Glomerular endothelial cell (primary cell): ENCODE data around the gene ZFP69B. TPM values are rescaled to one million over a fixed set of nuclear protein-coding genes. Genes with fewer than 3 reads are reported as not detected.

ENCODE experiments used
- total RNA-seq: library from RNA; depleted of rRNA; stranded (reverse); fragments of >200 nt; gene quantifications from 2 replicates; pipeline ENCODE4 v1.2.3, GENCODE V29; 2015

Gene ZFP69B
- total RNA-seq, 1 donor from 2014 or later, result 3.5 TPM

Other genes with a start within 250 kb of the ZFP69B start
- gene TMCO2, start 202.5 kb upstream of the ZFP69B start, total RNA-seq, result not detected in 2 replicates
- gene ZMPSTE24, start 192.2 kb upstream of the ZFP69B start, total RNA-seq, result 45.0 and 45.6 TPM in 2 replicates
- gene COL9A2, start 133.2 kb upstream of the ZFP69B start, total RNA-seq, result 0.12 and 1.1 TPM in 2 replicates
- gene SMAP2, start 76.7 kb upstream of the ZFP69B start, total RNA-seq, result 9.5 and 13.6 TPM in 2 replicates
- gene ZFP69, start 26.8 kb downstream of the ZFP69B start, total RNA-seq, result 2.1 and 3.7 TPM in 2 replicates
- 9.8 and 12.3 TPM in 2 replicates for gene EXO5, start 58.3 kb downstream of the ZFP69B start, total RNA-seq
- 1.7 and 2.0 TPM in 2 replicates for gene ZNF684, start 81.2 kb downstream of the ZFP69B start, total RNA-seq
- under 0.01 and 0.15 TPM in 2 replicates for gene RIMS3, start 215.2 kb downstream of the ZFP69B start, total RNA-seq
- gene NFYC, start 241.2 kb downstream of the ZFP69B start, total RNA-seq, result 32.5 and 37.2 TPM in 2 replicates